ENCODE measurements around the gene MED26. TPM values are rescaled to one million over a fixed set of nuclear protein-coding genes. Genes with fewer than 3 reads are reported as not detected.

Gene MED26
- total and polyA plus RNA-seq, 11 donors, result 3.6 to 7.5 (median 4.6) TPM

GRCh38 chr19:16603090-16603489 is 24.9 kb downstream of the MED26 start:
- no peak overlapping the region for H3K4me3 ChIP-seq
- intact Hi-C loops (cut with DNase I), result no loop called here
- WGBS, 4 donors, result 42 to 59% (median 56%) methylated on average over 3 of the region's 3 CpGs
- no peak for ATAC-seq
- TF ChIP-seq CTCF (IDR thresholded peaks at IDR 0.05) (no peak), POLR2A (IDR thresholded peaks at IDR 0.05) (no peak)
- H3K4me1 ChIP-seq, result peaks cover 5 to 92% (median 50%) of the 10 kb centered on the region in 12 donors
- H3K9me3 ChIP-seq, result no peaks in the 10 kb centered on the region
- H3K27me3 ChIP-seq, result no peaks in the 10 kb centered on the region
- H3K27ac ChIP-seq, result no peak overlapping the region
- DNase-seq, result no peak
- no peaks in the 10 kb centered on the region for H3K36me3 ChIP-seq

GRCh38 chr19:16601378-16602052 is 26.5 kb downstream of the MED26 start:
- Histone ChIP-seq H3K4me3 (no peak overlapping the region), H3K27me3 (no peaks in the 10 kb centered on the region), H3K4me1 (peaks cover 5 to 92% (median 45%) of the 10 kb centered on the region in 12 donors), H3K27ac (peak overlapping the region in 6 of 12 donors; percentile 19 to 74 (median 53)), H3K36me3 (no peaks in the 10 kb centered on the region), H3K9me3 (no peaks in the 10 kb centered on the region)
- ATAC-seq (peak; percentile 27 to 74 (median 66)), DNase-seq (peak in 1 of 5 donors; percentile 70)
- intact Hi-C loops (cut with DNase I), result no loop called here
- WGBS, 4 donors, result 55 to 73% (median 66%) methylated on average over 20 of the region's 20 CpGs
- no peak for TF ChIP-seq POLR2A (IDR thresholded peaks at IDR 0.05)
- no peak for TF ChIP-seq CTCF (IDR thresholded peaks at IDR 0.05)

- Histone ChIP-seq H3K4me3 (no peak overlapping the region), H3K9me3 (no peaks in the 10 kb centered on the region), H3K4me1 (peaks cover 5 to 92% (median 43%) of the 10 kb centered on the region in 12 donors), H3K27ac (peak overlapping the region in 3 of 12 donors; percentile 63 to 74 (median 64)), H3K27me3 (no peaks in the 10 kb centered on the region), H3K36me3 (no peaks in the 10 kb centered on the region)
- DNase-seq, result no peak
- intact Hi-C loops (cut with DNase I), result no loop called here
- TF ChIP-seq POLR2A (IDR thresholded peaks at IDR 0.05), result no peak
- TF ChIP-seq CTCF (IDR thresholded peaks at IDR 0.05), result no peak
- WGBS, 4 donors, result 90 to 98% (median 92%) methylated on average over 5 of the region's 5 CpGs
- no peak for ATAC-seq
Observed at GRCh38 chr19:16600824-16601223, 27.2 kb downstream of the MED26 start.

GRCh38 chr19:16599655-16600346 is 28.2 kb downstream of the MED26 start:
- TF ChIP-seq CTCF (IDR thresholded peaks at IDR 0.05) (no peak), POLR2A (IDR thresholded peaks at IDR 0.05) (no peak)
- Histone ChIP-seq H3K4me1 (peaks cover 5 to 91% (median 41%) of the 10 kb centered on the region in 12 donors), H3K27ac (no peak overlapping the region), H3K27me3 (no peaks in the 10 kb centered on the region), H3K4me3 (no peak overlapping the region), H3K36me3 (no peaks in the 10 kb centered on the region), H3K9me3 (no peaks in the 10 kb centered on the region)
- DNase-seq, result peak in 1 of 5 donors; percentile 5
- intact Hi-C loops (cut with DNase I), result no loop called here
- WGBS, 4 donors, result 82 to 94% (median 83%) methylated on average over 5 to 6 of the region's 6 CpGs
- ATAC-seq, result peak in 1 of 4 donors; percentile 5

Measured in heart left ventricle (tissue), 16 donors.